Lung (tissue), 12 donors: ENCODE data around the gene NRAS. TPM values are rescaled to one million over a fixed set of nuclear protein-coding genes. Genes with fewer than 3 reads are reported as not detected.

Source experiments
- ATAC-seq: fragments of 200-7000 bp; cut with Tn5 transposase; one replicate; pipeline ENCODE4 v1.9.1; 2020; ENCODE audit warnings: moderate number of reproducible peaks; ENCODE audit not compliant: insufficient read depth, low FRiP score
- DNase-seq, 3 donors: peaks; one replicate each; pipeline ENCODE4 v3.0.0-alpha.2; 2013 to 2017
- H3K27ac ChIP-seq, 2 donors: one replicate each; pipeline ENCODE4 v1.5.1; 2013; ENCODE audit warnings: mild to moderate bottlenecking in 2 of 2, moderate library complexity in 2 of 2, control low read depth in 1 of 2, inconsistent platforms in 1 of 2, low read depth in 1 of 2, low read length in 1 of 2
- H3K27me3 ChIP-seq, 3 donors: one replicate each; pipeline ENCODE4 v1.5.1; 2013; ENCODE audit warnings: low read length in 2 of 3; ENCODE audit not compliant: control insufficient read depth in 3 of 3, insufficient read depth in 3 of 3
- H3K36me3 ChIP-seq, 4 donors: one replicate each; pipeline ENCODE4 v1.5.1; 2013; ENCODE audit warnings: low read length in 4 of 4, mild to moderate bottlenecking in 1 of 4, moderate library complexity in 1 of 4; ENCODE audit not compliant: control insufficient read depth in 4 of 4, insufficient read depth in 4 of 4
- H3K4me1 ChIP-seq, 5 donors: one replicate each; pipeline ENCODE4 v1.5.1; 2013; ENCODE audit warnings: low read length in 5 of 5, mild to moderate bottlenecking in 2 of 5, moderate library complexity in 1 of 5; ENCODE audit not compliant: control insufficient read depth in 5 of 5, insufficient read depth in 5 of 5
- H3K4me3 ChIP-seq: one replicate; pipeline ENCODE4 v1.5.1; 2013; ENCODE audit warnings: mild to moderate bottlenecking, control low read depth, moderate library complexity
- H3K9ac ChIP-seq, 2 donors: one replicate each; pipeline ENCODE4 v1.5.1; 2013; ENCODE audit warnings: low read length in 2 of 2, control low read depth in 1 of 2; ENCODE audit not compliant: insufficient read depth in 1 of 2
- H3K9me3 ChIP-seq, 4 donors: one replicate each; pipeline ENCODE4 v1.5.1; 2013; ENCODE audit warnings: low read length in 3 of 4, mild to moderate bottlenecking in 1 of 4, moderate library complexity in 1 of 4; ENCODE audit not compliant: control insufficient read depth in 4 of 4, insufficient read depth in 3 of 4
- WGBS, 2 donors: extraction: QIAGEN DNeasy Blood & Tissue Kit; methylation state at CpG; one replicate each; pipeline ENCODE4 v1.1.7; 2013; 5-methylcytosine and 5-hydroxymethylcytosine counted together
- polyA plus RNA-seq, 2 donors: library from polyadenylated mRNA; stranded (reverse); fragments of 200-250 nt; gene quantifications; one replicate each; pipeline ENCODE4 v1.2.1, GENCODE V29; 2013
- total RNA-seq, 2 donors: library from RNA; depleted of rRNA in 1 of 2; stranded (reverse); fragments of >200 nt in 1 of 2; gene quantifications; one replicate each; pipeline ENCODE4 v1.2.1, GENCODE V29; 2014 to 2021
- TF ChIP-seq, protein P1 (sequence below): IDR thresholded peaks from 2 replicates; pipeline ENCODE4 v1.5.1; 2012; ENCODE audit warnings: mild to moderate bottlenecking; ENCODE audit errors: control extremely low read depth, extremely low read depth
- donor health status: control.
- donor health status: control.
- donor health status: Bipolar disorder and iron deficiency.
- donor health status: healthy.
- donor health status: DM: yes; HTN: yes; CAD: no.

The NRAS gene
- total and polyA plus RNA-seq, 4 donors, result 14.6 to 43.3 (median 28.5) TPM

GRCh38 chr1:114701931-114702330, 14.6 kb downstream of the NRAS start:
- Histone ChIP-seq H3K9ac (no peak overlapping the region), H3K27ac (no peak overlapping the region), H3K4me3 (no peak overlapping the region), H3K27me3 (peaks cover 0 to 3% (median 0%) of the 10 kb centered on the region in 3 donors), H3K9me3 (no peaks in the 10 kb centered on the region), H3K36me3 (peaks cover 0 to 10% (median 0%) of the 10 kb centered on the region in 4 donors), H3K4me1 (no peaks in the 10 kb centered on the region)
- WGBS, 2 donors, result 72 to 81% methylated on average over 2 of the region's 2 CpGs
- TF ChIP-seq, protein P1, sequence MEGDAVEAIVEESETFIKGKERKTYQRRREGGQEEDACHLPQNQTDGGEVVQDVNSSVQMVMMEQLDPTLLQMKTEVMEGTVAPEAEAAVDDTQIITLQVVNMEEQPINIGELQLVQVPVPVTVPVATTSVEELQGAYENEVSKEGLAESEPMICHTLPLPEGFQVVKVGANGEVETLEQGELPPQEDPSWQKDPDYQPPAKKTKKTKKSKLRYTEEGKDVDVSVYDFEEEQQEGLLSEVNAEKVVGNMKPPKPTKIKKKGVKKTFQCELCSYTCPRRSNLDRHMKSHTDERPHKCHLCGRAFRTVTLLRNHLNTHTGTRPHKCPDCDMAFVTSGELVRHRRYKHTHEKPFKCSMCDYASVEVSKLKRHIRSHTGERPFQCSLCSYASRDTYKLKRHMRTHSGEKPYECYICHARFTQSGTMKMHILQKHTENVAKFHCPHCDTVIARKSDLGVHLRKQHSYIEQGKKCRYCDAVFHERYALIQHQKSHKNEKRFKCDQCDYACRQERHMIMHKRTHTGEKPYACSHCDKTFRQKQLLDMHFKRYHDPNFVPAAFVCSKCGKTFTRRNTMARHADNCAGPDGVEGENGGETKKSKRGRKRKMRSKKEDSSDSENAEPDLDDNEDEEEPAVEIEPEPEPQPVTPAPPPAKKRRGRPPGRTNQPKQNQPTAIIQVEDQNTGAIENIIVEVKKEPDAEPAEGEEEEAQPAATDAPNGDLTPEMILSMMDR, result no peak
- DNase-seq, result no peak
- ATAC-seq, result no peak

GRCh38 chr1:114700036-114700600, 16.5 kb downstream of the NRAS start:
- H3K27ac ChIP-seq, result no peak overlapping the region
- no peak overlapping the region for H3K9ac ChIP-seq
- no peaks in the 10 kb centered on the region for H3K36me3 ChIP-seq
- no peaks in the 10 kb centered on the region for H3K4me1 ChIP-seq
- WGBS, 2 donors, result 36 to 40% methylated on average over 4 of the region's 4 CpGs
- no peak for ATAC-seq
- H3K27me3 ChIP-seq, result peaks cover 0 to 7% (median 0%) of the 10 kb centered on the region in 3 donors
- TF ChIP-seq, protein P1, result no peak
- H3K4me3 ChIP-seq, result no peak overlapping the region
- no peaks in the 10 kb centered on the region for H3K9me3 ChIP-seq
- peak in 2 of 3 donors; percentile 4 to 16 for DNase-seq

GRCh38 chr1:114696810-114697209, 19.8 kb downstream of the NRAS start:
- Histone ChIP-seq H3K27me3 (peaks cover 0 to 7% (median 0%) of the 10 kb centered on the region in 3 donors), H3K9ac (no peak overlapping the region), H3K9me3 (no peaks in the 10 kb centered on the region), H3K4me1 (no peaks in the 10 kb centered on the region), H3K36me3 (no peaks in the 10 kb centered on the region), H3K27ac (no peak overlapping the region), H3K4me3 (no peak overlapping the region)
- no peak for ATAC-seq
- TF ChIP-seq, protein P1, result no peak
- DNase-seq, result no peak
